DND-41 (cell line): ENCODE measurements around the gene ALG9.

Source experiments
- ATAC-seq: fragments of 200-7000 bp; cut with Tn5 transposase; 3 replicates; pipeline ENCODE4 v1.9.1; 2021; ENCODE audit warnings: low read depth; ENCODE audit not compliant: insufficient read depth
- DNase-seq: peaks from one replicate; pipeline ENCODE4 v3.0.0-alpha.2; 2020
- H2AFZ ChIP-seq: 2 replicates; pipeline ENCODE4 v1.6.0; 2012; ENCODE audit warnings: low read depth, low read length
- H3K27ac ChIP-seq: 2 replicates; pipeline ENCODE4 v1.5.1; 2012; ENCODE audit warnings: low read length, inconsistent platforms
- H3K27me3 ChIP-seq: fragments of 200-600 bp; sonication (generic); 2 replicates; pipeline ENCODE4 v1.6.0; 2012; ENCODE audit warnings: low read length, mild to moderate bottlenecking, inconsistent platforms; ENCODE audit not compliant: insufficient read depth, poor library complexity
- H3K36me3 ChIP-seq: 2 replicates; pipeline ENCODE4 v1.5.1; 2012; ENCODE audit warnings: low read length, inconsistent platforms; ENCODE audit not compliant: insufficient read depth
- H3K4me1 ChIP-seq: 2 replicates; pipeline ENCODE4 v1.5.1; 2012; ENCODE audit warnings: mild to moderate bottlenecking, low read length; ENCODE audit not compliant: insufficient read depth
- H3K4me2 ChIP-seq: 2 replicates; pipeline ENCODE4 v1.6.0; 2012; ENCODE audit warnings: mild to moderate bottlenecking, moderate library complexity, low read length, inconsistent platforms; ENCODE audit not compliant: insufficient read depth
- H3K4me3 ChIP-seq, 2 experiments: fragments of 200-600 bp in 1 of 2; shearing (Covaris generic) in 1 of 2; 2 replicates each; pipeline ENCODE4 v1.5.1; 2012 to 2016; ENCODE audit warnings: inconsistent platforms in 2 of 2, low read length in 2 of 2, mild to moderate bottlenecking in 2 of 2, low read depth in 1 of 2, moderate library complexity in 1 of 2
- H3K79me2 ChIP-seq: 2 replicates; pipeline ENCODE4 v1.6.0; 2012; ENCODE audit warnings: low read length, inconsistent platforms; ENCODE audit not compliant: insufficient read depth
- H3K9ac ChIP-seq: 2 replicates; pipeline ENCODE4 v1.6.0; 2012; ENCODE audit warnings: low read depth, mild to moderate bottlenecking, inconsistent platforms, low read length, moderate library complexity
- H3K9me3 ChIP-seq: 2 replicates; pipeline ENCODE4 v1.5.1; 2012; ENCODE audit warnings: low read length, moderate library complexity, mild to moderate bottlenecking, inconsistent platforms; ENCODE audit not compliant: insufficient read depth, severe bottlenecking
- H4K20me1 ChIP-seq: 2 replicates; pipeline ENCODE4 v1.6.0; 2012; ENCODE audit warnings: low read length; ENCODE audit not compliant: insufficient read depth
- EZH2 ChIP-seq: IDR thresholded peaks from 3 replicates; pipeline ENCODE4 v1.6.1; 2012; ENCODE audit warnings: borderline replicate concordance, low read depth, mild to moderate bottlenecking, moderate library complexity, low read length, inconsistent platforms; ENCODE audit not compliant: severe bottlenecking
- TF ChIP-seq, protein P1 (sequence below): IDR thresholded peaks from 2 replicates; pipeline ENCODE4 v1.5.1; 2012; ENCODE audit warnings: borderline replicate concordance, low read length, moderate library complexity, mild to moderate bottlenecking; ENCODE audit not compliant: poor library complexity, severe bottlenecking; ENCODE audit errors: extremely low read depth

Gene ALG9

DNA sequence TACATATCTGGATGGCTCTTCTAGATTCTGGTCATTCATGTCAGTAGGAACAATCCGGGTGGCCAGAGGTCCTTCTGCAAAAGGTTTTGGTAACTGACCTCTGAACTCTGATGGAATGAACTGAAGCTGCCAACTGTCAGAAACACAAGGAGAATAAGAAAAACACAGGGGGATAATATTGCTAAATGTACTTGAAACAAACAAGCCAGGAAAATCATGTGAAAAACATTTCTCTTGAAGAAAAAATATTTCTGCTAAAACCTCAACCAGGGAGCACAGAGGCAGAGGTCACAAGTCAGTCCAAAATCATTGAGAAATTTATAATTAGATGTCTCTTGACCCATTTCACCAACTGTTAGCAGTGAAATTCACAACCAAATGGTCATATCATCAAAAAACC, 35.2 kb downstream of the ALG9 start:
- Histone ChIP-seq H3K79me2 (no peaks in the 10 kb centered on the region), H3K36me3 (peaks cover 62% of the 10 kb centered on the region)
- ATAC-seq = no peak

GRCh38 chr11:111835665-111836064, 35.7 kb downstream of the ALG9 start:
- no peaks in the 10 kb centered on the region for H4K20me1 ChIP-seq
- H3K4me1 ChIP-seq = no peaks in the 10 kb centered on the region
- no peak overlapping the region for H2AFZ ChIP-seq
- H3K36me3 ChIP-seq = peaks cover 67% of the 10 kb centered on the region
- no peaks in the 10 kb centered on the region for H3K9me3 ChIP-seq
- no peak for DNase-seq
- TF ChIP-seq, protein P1, sequence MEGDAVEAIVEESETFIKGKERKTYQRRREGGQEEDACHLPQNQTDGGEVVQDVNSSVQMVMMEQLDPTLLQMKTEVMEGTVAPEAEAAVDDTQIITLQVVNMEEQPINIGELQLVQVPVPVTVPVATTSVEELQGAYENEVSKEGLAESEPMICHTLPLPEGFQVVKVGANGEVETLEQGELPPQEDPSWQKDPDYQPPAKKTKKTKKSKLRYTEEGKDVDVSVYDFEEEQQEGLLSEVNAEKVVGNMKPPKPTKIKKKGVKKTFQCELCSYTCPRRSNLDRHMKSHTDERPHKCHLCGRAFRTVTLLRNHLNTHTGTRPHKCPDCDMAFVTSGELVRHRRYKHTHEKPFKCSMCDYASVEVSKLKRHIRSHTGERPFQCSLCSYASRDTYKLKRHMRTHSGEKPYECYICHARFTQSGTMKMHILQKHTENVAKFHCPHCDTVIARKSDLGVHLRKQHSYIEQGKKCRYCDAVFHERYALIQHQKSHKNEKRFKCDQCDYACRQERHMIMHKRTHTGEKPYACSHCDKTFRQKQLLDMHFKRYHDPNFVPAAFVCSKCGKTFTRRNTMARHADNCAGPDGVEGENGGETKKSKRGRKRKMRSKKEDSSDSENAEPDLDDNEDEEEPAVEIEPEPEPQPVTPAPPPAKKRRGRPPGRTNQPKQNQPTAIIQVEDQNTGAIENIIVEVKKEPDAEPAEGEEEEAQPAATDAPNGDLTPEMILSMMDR = no peak
- TF ChIP-seq EZH2 = no peak
- H3K27ac ChIP-seq = no peak overlapping the region
- no peaks in the 10 kb centered on the region for H3K27me3 ChIP-seq
- no peak overlapping the region for H3K4me2 ChIP-seq
- ATAC-seq = no peak
- no peaks in the 10 kb centered on the region for H3K79me2 ChIP-seq
- H3K4me3 ChIP-seq = no peak overlapping the region
- H3K9ac ChIP-seq = no peak overlapping the region

More for the DNA sequence above, 35.2 kb downstream of the ALG9 start:
- H2AFZ ChIP-seq = no peak overlapping the region
- no peak overlapping the region for H3K4me3 ChIP-seq
- no peak for DNase-seq
- H3K4me1 ChIP-seq = 0 out of 2 replicates have a peak, but pooled peaks cover under 1% of the 10 kb centered on the region
- H3K4me2 ChIP-seq = no peak overlapping the region
- no peak overlapping the region for H3K27ac ChIP-seq
- H3K9me3 ChIP-seq = no peaks in the 10 kb centered on the region
- no peak overlapping the region for H3K9ac ChIP-seq
- no peaks in the 10 kb centered on the region for H4K20me1 ChIP-seq
- TF ChIP-seq, protein P1 = no peak
- TF ChIP-seq EZH2 = no peak
- H3K27me3 ChIP-seq = no peaks in the 10 kb centered on the region

- Histone ChIP-seq H3K9me3 (no peaks in the 10 kb centered on the region), H3K79me2 (no peaks in the 10 kb centered on the region), H3K27ac (no peak overlapping the region), H3K9ac (no peak overlapping the region), H3K4me2 (no peak overlapping the region), H4K20me1 (no peaks in the 10 kb centered on the region), H3K27me3 (no peaks in the 10 kb centered on the region), H2AFZ (no peak overlapping the region), H3K4me3 (no peak overlapping the region), H3K36me3 (peaks cover 60% of the 10 kb centered on the region), H3K4me1 (no peaks in the 10 kb centered on the region)
- no peak for TF ChIP-seq EZH2
- TF ChIP-seq, protein P1 = no peak
- ATAC-seq (no peak), DNase-seq (no peak)
Measured at GRCh38 chr11:111834432-111835163, 36.8 kb downstream of the ALG9 start.
